HepG2 (cell line): Measurements from ENCODE around the gene LSM14B. TPM values are rescaled to one million over a fixed set of nuclear protein-coding genes. Genes with fewer than 3 reads are reported as not detected.
"Not testable (repeated sequence)": the region's sequence is repeated elsewhere in the genome, so short reads cannot be mapped to it uniquely, and the experiment has no call there.

Experiments
- ERF ChIP-seq: IDR thresholded peaks from 2 replicates; pipeline ENCODE4 v1.6.1; 2018; ENCODE audit warnings: missing biosample characterization, missing genetic modification reagents
- FOXA3 ChIP-seq: IDR thresholded peaks from 2 replicates; pipeline ENCODE4 v1.6.1; 2016; ENCODE audit warnings: missing genetic modification reagents, missing compliant biosample characterization
- FOXK1 ChIP-seq: sonication (generic); formaldehyde crosslinking; IDR thresholded peaks from 2 replicates; pipeline ENCODE4 v1.4.0; 2020; ENCODE audit warnings: low read depth, missing genetic modification reagents, borderline replicate concordance
- FOXP1 ChIP-seq, 2 experiments: fragments of 450-650 bp in 1 of 2; IDR thresholded peaks; 2 replicates each; pipeline ENCODE4 v1.6.1; 2017 to 2018; ENCODE audit warnings: antibody characterized with exemption in 1 of 2
- IRF2 ChIP-seq: IDR thresholded peaks from 2 replicates; pipeline ENCODE4 v1.6.1; 2018; ENCODE audit warnings: missing genetic modification reagents, missing compliant biosample characterization
- KDM2A ChIP-seq: sonication (generic); formaldehyde crosslinking; IDR thresholded peaks from 2 replicates; pipeline ENCODE4 v1.4.0; 2020; ENCODE audit warnings: low read depth, missing genetic modification reagents, borderline replicate concordance
- MAFK ChIP-seq, 2 experiments: IDR thresholded peaks in 1 of 2; conservative IDR thresholded peaks in 1 of 2; 2 replicates each; pipeline ENCODE4 v1.6.1; 2011; ENCODE audit warnings: improper control_type of control experiment in 2 of 2, low read length in 2 of 2
- MIER3 ChIP-seq: IDR thresholded peaks from 2 replicates; pipeline ENCODE4 v1.6.1; 2016; ENCODE audit warnings: missing compliant biosample characterization, borderline replicate concordance
- PAXIP1 ChIP-seq: sonication (generic); formaldehyde crosslinking; conservative IDR thresholded peaks from 2 replicates; pipeline ENCODE4 v1.4.0; 2020; ENCODE audit warnings: mild to moderate bottlenecking, missing genetic modification reagents, moderate library complexity
- RCOR2 ChIP-seq: IDR thresholded peaks from 2 replicates; pipeline ENCODE4 v1.6.1; 2016; ENCODE audit warnings: missing biosample characterization, missing genetic modification reagents
- SOX5 ChIP-seq: IDR thresholded peaks from 2 replicates; pipeline ENCODE4 v1.6.1; 2016; ENCODE audit warnings: borderline replicate concordance
- TBX2 ChIP-seq: sonication (generic); formaldehyde crosslinking; IDR thresholded peaks from 2 replicates; pipeline ENCODE4 v1.5.0; 2020; ENCODE audit warnings: missing genetic modification reagents, mild to moderate bottlenecking, borderline replicate concordance
- TEAD3 ChIP-seq: optimal IDR thresholded peaks from 2 replicates; pipeline ENCODE3; 2016; ENCODE audit warnings: borderline replicate concordance
- ZGPAT ChIP-seq: IDR thresholded peaks from 2 replicates; pipeline ENCODE4 v1.6.1; 2016; ENCODE audit warnings: mild to moderate bottlenecking
- ZNF292 ChIP-seq: sonication (generic); formaldehyde crosslinking; IDR thresholded peaks from 2 replicates; pipeline ENCODE4 v1.8.1; 2022; ENCODE audit warnings: mild to moderate bottlenecking, low read depth, missing genetic modification reagents, borderline replicate concordance
- ZNF3 ChIP-seq: IDR thresholded peaks from 2 replicates; pipeline ENCODE4 v1.7.0; 2017; ENCODE audit warnings: inconsistent platforms
- ZNF788 ChIP-seq: sonication (generic); formaldehyde crosslinking; IDR thresholded peaks from 2 replicates; pipeline ENCODE4 v1.5.0; 2020; ENCODE audit warnings: mild to moderate bottlenecking, missing genetic modification reagents, borderline replicate concordance
- polyA plus RNA-seq, 8 experiments: library from polyadenylated mRNA; depleted of rRNA in 3 of 8; stranded (reverse) in 7 of 8; unstranded in 1 of 8; fragments of >200 nt; fragmentation: Illumina TruSeq in 4 of 8; extraction: Trizol in 4 of 8; gene quantifications; 2 replicates each; pipeline versions ENCODE4 v1.2.1 to v1.2.3, GENCODE V29; 2011 to 2016; ENCODE audit warnings: low read depth in 4 of 8, missing spikeins in 1 of 8, mixed read lengths in 1 of 8; ENCODE audit not compliant: insufficient read depth in 1 of 8
- total RNA-seq, 5 experiments: library from RNA; depleted of rRNA; stranded (reverse); fragments of >200 nt; fragmentation: Illumina TruSeq; extraction: Trizol; gene quantifications; 2 replicates each; pipeline ENCODE4 v1.2.3, GENCODE V29; 2016; ENCODE audit warnings: low read depth in 1 of 5
- TF ChIP-seq, protein P1 (sequence below): IDR thresholded peaks from 2 replicates; pipeline ENCODE4 v1.6.1; 2016
- TF ChIP-seq, protein P2 (sequence below): IDR thresholded peaks from 2 replicates; pipeline ENCODE4 v1.4.0; 2020; ENCODE audit warnings: mild to moderate bottlenecking, missing genetic modification reagents

Gene LSM14B
- total and polyA plus RNA-seq, 2 of the 13 experiments (the other 11 are each of a cell fraction or from before 2014, with no cell fraction given) = 43.3 to 79.2 TPM

DNA sequence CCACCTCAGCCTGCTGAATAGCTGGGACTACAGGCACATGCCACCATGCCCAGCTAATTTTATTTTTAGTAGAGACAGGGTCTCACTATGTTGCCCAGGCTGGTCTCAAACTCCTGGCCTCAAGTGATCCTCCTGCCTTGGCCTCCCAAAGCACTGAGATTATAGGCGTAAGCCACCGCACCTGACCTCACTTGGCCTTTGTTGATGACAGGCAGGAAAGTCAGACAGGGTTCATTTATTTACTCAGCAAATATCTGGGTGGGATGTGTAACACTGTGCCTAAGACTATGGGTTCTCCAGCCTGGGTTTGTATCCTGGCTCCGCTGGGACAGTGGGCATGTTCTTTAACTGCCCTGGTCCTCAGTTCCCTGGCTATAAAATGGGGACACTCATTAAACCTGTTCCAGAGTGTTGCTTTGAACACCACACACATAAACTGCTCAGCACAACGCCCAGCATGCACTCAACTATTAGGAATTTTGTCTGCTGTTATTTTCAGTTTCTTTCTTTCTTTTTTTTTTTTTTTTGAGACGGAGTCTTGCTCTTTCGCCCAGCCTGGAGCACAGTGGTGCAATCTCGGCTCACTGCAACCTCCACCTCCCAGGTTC lies 6.4 kb upstream of the LSM14B start (continued):
- TF ChIP-seq ZGPAT (peak; percentile 35; the same call in 1 of the 2 replicates), RCOR2 (CRISPR knock-in tag) (peak; percentile 83; the same call in 1 of the 2 replicates), PAXIP1 (peak; percentile 33; the same call in 1 of the 2 replicates), SOX5 (CRISPR knock-in tag) (peak; percentile 68; the same call in 1 of the 2 replicates), FOXA3 (CRISPR knock-in tag) (peak; percentile 90), MIER3 (peak; percentile 67; the same call in 1 of the 2 replicates), TEAD3 (CRISPR knock-in tag) (peak; percentile 60), FOXP1 (CRISPR knock-in tag; IDR thresholded peaks at IDR 0.05) (peak; percentile 59; the same call in 1 of the 2 replicates), FOXK1 (peak; percentile 76; the same call in 1 of the 2 replicates), ZNF292 (CRISPR knock-in tag) (peak; percentile 55; the same call in 1 of the 2 replicates), KDM2A (peak; percentile 56; the same call in 1 of the 2 replicates), ZNF3 (CRISPR knock-in tag) (peak; percentile 75; the same call in 1 of the 2 replicates), ERF (CRISPR knock-in tag) (0 out of 2 replicates have a peak, but pooled peaks have one; percentile 34), IRF2 (CRISPR knock-in tag) (peak; percentile 54; the same call in 1 of the 2 replicates), MAFK (conservative IDR thresholded peaks at IDR 0.05 in 1 of 2, IDR thresholded peaks at IDR 0.05 in 1 of 2; ENCODE audit: low read length in 2 of 2) (peak in 1 of 2 experiments; percentile 39; a peak in 3 of 4 replicates), ZNF788 (peak; percentile 40; the same call in 1 of the 2 replicates), TBX2 (CRISPR knock-in tag) (peak; percentile 52; the same call in 1 of the 2 replicates)
- TF ChIP-seq, protein P1, sequence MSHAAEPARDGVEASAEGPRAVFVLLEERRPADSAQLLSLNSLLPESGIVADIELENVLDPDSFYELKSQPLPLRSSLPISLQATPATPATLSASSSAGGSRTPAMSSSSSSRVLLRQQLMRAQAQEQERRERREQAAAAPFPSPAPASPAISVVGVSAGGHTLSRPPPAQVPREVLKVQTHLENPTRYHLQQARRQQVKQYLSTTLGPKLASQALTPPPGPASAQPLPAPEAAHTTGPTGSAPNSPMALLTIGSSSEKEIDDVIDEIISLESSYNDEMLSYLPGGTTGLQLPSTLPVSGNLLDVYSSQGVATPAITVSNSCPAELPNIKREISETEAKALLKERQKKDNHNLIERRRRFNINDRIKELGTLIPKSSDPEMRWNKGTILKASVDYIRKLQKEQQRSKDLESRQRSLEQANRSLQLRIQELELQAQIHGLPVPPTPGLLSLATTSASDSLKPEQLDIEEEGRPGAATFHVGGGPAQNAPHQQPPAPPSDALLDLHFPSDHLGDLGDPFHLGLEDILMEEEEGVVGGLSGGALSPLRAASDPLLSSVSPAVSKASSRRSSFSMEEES (CRISPR knock-in tag) = 0 out of 2 replicates have a peak, but pooled peaks have one; percentile 36
- TF ChIP-seq FOXP1 (IDR thresholded peaks at IDR 0.05) = not testable (repeated sequence)
- TF ChIP-seq, protein P2, sequence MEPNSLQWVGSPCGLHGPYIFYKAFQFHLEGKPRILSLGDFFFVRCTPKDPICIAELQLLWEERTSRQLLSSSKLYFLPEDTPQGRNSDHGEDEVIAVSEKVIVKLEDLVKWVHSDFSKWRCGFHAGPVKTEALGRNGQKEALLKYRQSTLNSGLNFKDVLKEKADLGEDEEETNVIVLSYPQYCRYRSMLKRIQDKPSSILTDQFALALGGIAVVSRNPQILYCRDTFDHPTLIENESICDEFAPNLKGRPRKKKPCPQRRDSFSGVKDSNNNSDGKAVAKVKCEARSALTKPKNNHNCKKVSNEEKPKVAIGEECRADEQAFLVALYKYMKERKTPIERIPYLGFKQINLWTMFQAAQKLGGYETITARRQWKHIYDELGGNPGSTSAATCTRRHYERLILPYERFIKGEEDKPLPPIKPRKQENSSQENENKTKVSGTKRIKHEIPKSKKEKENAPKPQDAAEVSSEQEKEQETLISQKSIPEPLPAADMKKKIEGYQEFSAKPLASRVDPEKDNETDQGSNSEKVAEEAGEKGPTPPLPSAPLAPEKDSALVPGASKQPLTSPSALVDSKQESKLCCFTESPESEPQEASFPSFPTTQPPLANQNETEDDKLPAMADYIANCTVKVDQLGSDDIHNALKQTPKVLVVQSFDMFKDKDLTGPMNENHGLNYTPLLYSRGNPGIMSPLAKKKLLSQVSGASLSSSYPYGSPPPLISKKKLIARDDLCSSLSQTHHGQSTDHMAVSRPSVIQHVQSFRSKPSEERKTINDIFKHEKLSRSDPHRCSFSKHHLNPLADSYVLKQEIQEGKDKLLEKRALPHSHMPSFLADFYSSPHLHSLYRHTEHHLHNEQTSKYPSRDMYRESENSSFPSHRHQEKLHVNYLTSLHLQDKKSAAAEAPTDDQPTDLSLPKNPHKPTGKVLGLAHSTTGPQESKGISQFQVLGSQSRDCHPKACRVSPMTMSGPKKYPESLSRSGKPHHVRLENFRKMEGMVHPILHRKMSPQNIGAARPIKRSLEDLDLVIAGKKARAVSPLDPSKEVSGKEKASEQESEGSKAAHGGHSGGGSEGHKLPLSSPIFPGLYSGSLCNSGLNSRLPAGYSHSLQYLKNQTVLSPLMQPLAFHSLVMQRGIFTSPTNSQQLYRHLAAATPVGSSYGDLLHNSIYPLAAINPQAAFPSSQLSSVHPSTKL (CRISPR knock-in tag) = peak; percentile 74
